Caco-2 (cell line): Measurements from ENCODE around the gene CLINT1. TPM values are rescaled to one million over a fixed set of nuclear protein-coding genes. Genes with fewer than 3 reads are reported as not detected.

Experiments used
- BruUV-seq: library from RNA; stranded (reverse); fragments of 400-500 nt; replicated peaks from 2 replicates; lab custom pipeline; 2021; lab: Mats Ljungman, UMichigan
- CTCF ChIA-PET: fragments of 300-600 bp; sonication (Branson Sonifier 250); formaldehyde crosslinking; loops from one replicate; lab custom pipeline; 2022; ENCODE audit warnings: antibody characterized with exemption; lab: Charles Lee
- POLR2A ChIA-PET: fragments of 300-600 bp; sonication (Branson Sonifier 250); formaldehyde crosslinking; loops from one replicate; lab custom pipeline; 2022; ENCODE audit warnings: antibody characterized with exemption; lab: Charles Lee
- DNase-seq, 2 experiments: peaks; one replicate each; pipeline versions ENCODE4 v3.0.0 to v3.0.0-alpha.2; 2020 to 2022
- H3K27me3 ChIP-seq: replicated peaks from 2 replicates; pipeline ENCODE4 v1.6.0; 2011; ENCODE audit warnings: low read length; ENCODE audit not compliant: control insufficient read depth, insufficient read depth
- H3K36me3 ChIP-seq: 2 replicates; pipeline ENCODE4 v1.5.1; 2011; ENCODE audit warnings: low read length; ENCODE audit not compliant: control insufficient read depth, insufficient read depth
- H3K4me1 ChIP-seq: fragments of 250-450 bp; sonication (Bioruptor Pico); 2 replicates; pipeline ENCODE4 v1.5.1; 2020; ENCODE audit warnings: mild to moderate bottlenecking
- H3K4me3 ChIP-seq: 2 replicates; pipeline ENCODE4 v1.5.1; 2011; ENCODE audit warnings: low read depth, mild to moderate bottlenecking, control low read depth, low read length
- H3K9me3 ChIP-seq: fragments of 250-450 bp; sonication (Bioruptor Pico); 2 replicates; pipeline ENCODE4 v1.5.1; 2020; ENCODE audit warnings: mild to moderate bottlenecking, moderate library complexity
- H3K27ac Mint-ChIP-seq: one replicate; pipeline ENCODE4 v1.8.0; 2022; ENCODE audit warnings: mixed read lengths; ENCODE audit not compliant: unreplicated experiment
- H3K27me3 Mint-ChIP-seq: one replicate; pipeline ENCODE4 v1.8.0; 2022; ENCODE audit warnings: mixed read lengths; ENCODE audit not compliant: insufficient read depth, unreplicated experiment
- H3K36me3 Mint-ChIP-seq: one replicate; pipeline ENCODE4 v1.8.0; 2022; ENCODE audit warnings: mild to moderate bottlenecking, mixed read lengths; ENCODE audit not compliant: insufficient read depth, unreplicated experiment
- H3K4me1 Mint-ChIP-seq: one replicate; pipeline ENCODE4 v1.8.0; 2022; ENCODE audit warnings: low read depth, mixed read lengths; ENCODE audit not compliant: unreplicated experiment
- H3K4me3 Mint-ChIP-seq: one replicate; pipeline ENCODE4 v1.8.0; 2022; ENCODE audit warnings: mild to moderate bottlenecking, moderate library complexity, mixed read lengths; ENCODE audit not compliant: unreplicated experiment
- H3K9me3 Mint-ChIP-seq: one replicate; pipeline ENCODE4 v1.8.0; 2022; ENCODE audit warnings: mixed read lengths; ENCODE audit not compliant: unreplicated experiment
- CTCF ChIP-seq, 2 experiments: fragments of 200-600 bp in 1 of 2; IDR thresholded peaks; 1 replicate in 1 of 2; 2 replicates in 1 of 2; pipeline versions ENCODE4 v1.5.1 to v1.8.0; 2011 to 2022; ENCODE audit warnings: antibody characterized with exemption in 1 of 2, control low read depth in 1 of 2, inconsistent platforms in 1 of 2, low read depth in 1 of 2, low read length in 1 of 2, mild to moderate bottlenecking in 1 of 2, moderate library complexity in 1 of 2; ENCODE audit not compliant: insufficient read depth in 1 of 2, severe bottlenecking in 1 of 2, unreplicated experiment in 1 of 2
- intact Hi-C: fragments of 100-400 bp; cut with micrococcal nuclease; formaldehyde crosslinking; loops from one replicate; pipeline ENCODE4 v1.10.0; 2022; ENCODE audit not compliant: unreplicated experiment
- total RNA-seq: library from RNA; stranded (reverse); gene quantifications from 2 replicates; pipeline ENCODE4 v1.2.3, GENCODE V29; 2022

The CLINT1 gene
- total RNA-seq, 1 experiment from 2014 or later = 88.7 TPM

GRCh38 chr5:157793301-157793700, 65.6 kb downstream of the CLINT1 start:
- CTCF ChIA-PET = no interaction called here
- no peak overlapping the region for H3K4me3 ChIP-seq
- Mint-ChIP-seq H3K9me3 (no peaks in the 10 kb centered on the region), H3K4me3 (no peak overlapping the region), H3K27me3 (no peaks in the 10 kb centered on the region), H3K27ac (no peak overlapping the region), H3K36me3 (peaks cover 60% of the 10 kb centered on the region), H3K4me1 (no peaks in the 10 kb centered on the region)
- H3K27me3 ChIP-seq = no peaks in the 10 kb centered on the region
- H3K36me3 ChIP-seq = 0 out of 2 replicates have a peak, but pooled peaks cover 1% of the 10 kb centered on the region
- no peaks in the 10 kb centered on the region for H3K4me1 ChIP-seq
- no peak for TF ChIP-seq CTCF (IDR thresholded peaks at IDR 0.05; ENCODE audit: insufficient read depth in 1 of 2, low read depth in 1 of 2, low read length in 1 of 2, severe bottlenecking in 1 of 2, unreplicated experiment in 1 of 2)
- no TSS peak for BruUV-seq
- no peak for DNase-seq
- intact Hi-C loops = no loop called here
- no peaks in the 10 kb centered on the region for H3K9me3 ChIP-seq
- POLR2A ChIA-PET = no interaction called here

- Histone ChIP-seq H3K9me3 (no peaks in the 10 kb centered on the region), H3K4me1 (no peaks in the 10 kb centered on the region), H3K4me3 (no peak overlapping the region), H3K36me3 (peaks cover 3% of the 10 kb centered on the region), H3K27me3 (no peaks in the 10 kb centered on the region)
- POLR2A ChIA-PET = no interaction called here
- no TSS peak for BruUV-seq
- TF ChIP-seq CTCF (IDR thresholded peaks at IDR 0.05; ENCODE audit: insufficient read depth in 1 of 2, low read depth in 1 of 2, low read length in 1 of 2, severe bottlenecking in 1 of 2, unreplicated experiment in 1 of 2) = no peak
- DNase-seq = no peak
- Mint-ChIP-seq H3K4me3 (no peak overlapping the region), H3K36me3 (peaks cover 46% of the 10 kb centered on the region), H3K4me1 (no peaks in the 10 kb centered on the region), H3K27me3 (no peaks in the 10 kb centered on the region), H3K27ac (no peak overlapping the region), H3K9me3 (no peaks in the 10 kb centered on the region)
- CTCF ChIA-PET = interaction anchor here (0.6 kb wide), 1 partner anchor 23 kb away, joined by 3 read pairs; no protein-coding TSS in a partner anchor
- intact Hi-C loops = no loop called here
Observed at GRCh38 chr5:157785801-157786200, 73.1 kb downstream of the CLINT1 start.

- no peak overlapping the region for H3K27ac Mint-ChIP-seq
- POLR2A ChIA-PET = no interaction called here
- CTCF ChIA-PET = no interaction called here
- Histone ChIP-seq H3K4me3 (no peak overlapping the region), H3K27me3 (no peaks in the 10 kb centered on the region), H3K9me3 (no peaks in the 10 kb centered on the region), H3K36me3 (no peaks in the 10 kb centered on the region), H3K4me1 (no peaks in the 10 kb centered on the region)
- no peak for TF ChIP-seq CTCF (IDR thresholded peaks at IDR 0.05; ENCODE audit: insufficient read depth in 1 of 2, low read depth in 1 of 2, low read length in 1 of 2, severe bottlenecking in 1 of 2, unreplicated experiment in 1 of 2)
- no peaks in the 10 kb centered on the region for H3K9me3 Mint-ChIP-seq
- no TSS peak for BruUV-seq
- DNase-seq = no peak
- peaks cover 9% of the 10 kb centered on the region for H3K36me3 Mint-ChIP-seq
- no peaks in the 10 kb centered on the region for H3K27me3 Mint-ChIP-seq
- intact Hi-C loops = no loop called here
- H3K4me1 Mint-ChIP-seq = no peaks in the 10 kb centered on the region
- H3K4me3 Mint-ChIP-seq = no peak overlapping the region
Observed at GRCh38 chr5:157779221-157779620, 79.7 kb downstream of the CLINT1 start.
